NCI-H510A treated with DMSO at 0.1 percent for 48 hours (cell line): ENCODE results near the gene ABL1.

Source experiments
- DNase-seq: peaks from one replicate; lab custom pipeline; 2025; lab: John Stamatoyannopoulos, UW

ABL1 gene

DNA sequence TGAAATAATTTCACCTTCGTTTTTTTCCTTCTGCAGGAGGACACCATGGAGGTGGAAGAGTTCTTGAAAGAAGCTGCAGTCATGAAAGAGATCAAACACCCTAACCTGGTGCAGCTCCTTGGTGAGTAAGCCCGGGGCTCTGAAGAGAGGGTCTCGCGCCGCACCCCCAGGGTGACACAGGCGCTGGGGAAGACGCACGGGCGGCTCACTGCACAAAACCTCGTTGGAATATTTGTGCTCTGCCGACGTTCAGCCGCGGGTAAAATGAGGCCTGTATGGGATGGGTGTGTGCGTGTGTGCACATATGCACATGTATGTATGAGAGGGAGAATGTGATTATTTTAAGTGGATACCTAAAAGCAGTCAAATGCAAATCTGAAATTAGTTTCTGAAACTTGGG lies 37.0 kb downstream of the ABL1 start:
- no peak for DNase-seq

DNA sequence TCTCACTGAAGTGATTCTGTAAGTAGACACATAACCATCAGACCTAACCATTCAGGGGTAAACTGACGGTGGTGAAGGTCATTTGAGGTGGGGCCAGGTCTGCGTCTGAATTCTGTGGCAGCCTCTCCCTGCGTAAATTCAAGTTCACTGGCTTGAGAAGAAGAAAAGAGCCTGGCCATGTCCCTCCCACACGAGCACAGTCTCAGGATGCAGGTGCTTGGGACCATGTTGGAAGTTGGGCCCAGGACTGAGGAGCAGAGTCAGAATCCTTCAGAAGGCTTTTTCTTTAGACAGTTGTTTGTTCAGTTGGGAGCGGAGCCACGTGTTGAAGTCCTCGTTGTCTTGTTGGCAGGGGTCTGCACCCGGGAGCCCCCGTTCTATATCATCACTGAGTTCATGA lies 37.5 kb downstream of the ABL1 start:
- DNase-seq = no peak

DNA sequence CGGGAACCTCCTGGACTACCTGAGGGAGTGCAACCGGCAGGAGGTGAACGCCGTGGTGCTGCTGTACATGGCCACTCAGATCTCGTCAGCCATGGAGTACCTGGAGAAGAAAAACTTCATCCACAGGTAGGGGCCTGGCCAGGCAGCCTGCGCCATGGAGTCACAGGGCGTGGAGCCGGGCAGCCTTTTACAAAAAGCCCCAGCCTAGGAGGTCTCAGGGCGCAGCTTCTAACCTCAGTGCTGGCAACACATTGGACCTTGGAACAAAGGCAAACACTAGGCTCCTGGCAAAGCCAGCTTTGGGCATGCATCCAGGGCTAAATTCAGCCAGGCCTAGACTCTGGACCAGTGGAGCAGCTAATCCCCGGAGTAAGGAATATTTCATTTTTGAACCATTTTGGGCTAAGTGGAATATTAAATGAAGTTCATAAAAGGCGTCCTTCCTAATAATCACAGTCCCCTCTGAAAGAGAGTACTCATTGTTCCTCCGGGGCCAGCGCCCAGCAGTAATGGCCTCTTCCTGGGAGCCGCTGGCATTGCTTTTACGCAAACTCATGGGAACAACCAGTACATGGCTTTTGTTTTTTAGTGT lies 38.0 kb downstream of the ABL1 start:
- no peak for DNase-seq

DNA sequence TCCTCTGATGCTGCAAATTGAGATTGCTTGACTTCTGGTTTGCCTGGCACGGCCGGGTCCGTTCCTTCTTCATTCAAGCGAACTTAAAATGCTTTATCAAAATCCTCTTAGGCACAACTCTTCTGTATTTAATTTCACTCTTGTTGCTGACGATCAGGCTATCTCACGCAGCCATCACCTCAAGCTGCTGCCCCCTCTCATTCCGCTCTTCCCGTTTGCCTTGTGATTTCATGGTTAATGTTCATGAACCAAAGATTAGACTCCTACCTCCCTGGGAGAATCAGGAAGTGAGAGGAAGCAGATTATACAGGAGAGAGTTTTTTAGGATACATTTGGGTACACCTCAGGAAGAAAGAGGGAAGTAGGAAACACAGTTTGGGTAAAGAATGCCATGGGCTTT lies 38.9 kb downstream of the ABL1 start:
- no peak for DNase-seq

DNA sequence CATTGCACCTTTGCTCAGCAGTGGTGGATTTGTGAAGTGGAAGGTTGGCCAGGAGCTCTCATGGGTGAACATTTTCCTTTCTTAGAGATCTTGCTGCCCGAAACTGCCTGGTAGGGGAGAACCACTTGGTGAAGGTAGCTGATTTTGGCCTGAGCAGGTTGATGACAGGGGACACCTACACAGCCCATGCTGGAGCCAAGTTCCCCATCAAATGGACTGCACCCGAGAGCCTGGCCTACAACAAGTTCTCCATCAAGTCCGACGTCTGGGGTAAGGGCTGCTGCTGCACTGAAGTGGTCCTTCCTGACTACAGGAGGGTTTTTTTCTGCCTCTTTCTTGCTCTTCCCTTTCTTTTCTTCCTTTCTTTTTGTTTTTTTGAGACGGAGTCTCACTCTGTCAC lies 39.7 kb downstream of the ABL1 start:
- DNase-seq = no peak

DNA sequence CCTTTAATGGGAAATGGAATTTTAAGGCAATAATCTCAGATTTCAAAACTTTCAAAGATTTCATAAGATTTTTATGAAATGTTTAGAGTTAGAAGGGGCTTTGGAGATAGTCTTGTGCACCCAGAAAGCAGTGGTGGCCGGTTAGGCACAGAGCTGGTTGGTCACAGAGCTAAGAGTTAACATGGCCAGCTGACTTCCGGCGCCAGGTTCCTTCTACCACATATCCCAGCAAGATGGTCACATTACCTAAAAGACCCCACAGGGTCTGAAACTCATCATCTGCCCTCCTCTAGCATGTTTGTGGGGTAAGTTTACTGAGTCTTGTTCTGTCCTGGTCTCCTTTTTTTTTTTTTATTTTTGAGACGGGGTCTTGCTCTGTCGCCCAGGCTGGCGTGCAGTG lies 42.2 kb downstream of the ABL1 start:
- DNase-seq = no peak

DNA sequence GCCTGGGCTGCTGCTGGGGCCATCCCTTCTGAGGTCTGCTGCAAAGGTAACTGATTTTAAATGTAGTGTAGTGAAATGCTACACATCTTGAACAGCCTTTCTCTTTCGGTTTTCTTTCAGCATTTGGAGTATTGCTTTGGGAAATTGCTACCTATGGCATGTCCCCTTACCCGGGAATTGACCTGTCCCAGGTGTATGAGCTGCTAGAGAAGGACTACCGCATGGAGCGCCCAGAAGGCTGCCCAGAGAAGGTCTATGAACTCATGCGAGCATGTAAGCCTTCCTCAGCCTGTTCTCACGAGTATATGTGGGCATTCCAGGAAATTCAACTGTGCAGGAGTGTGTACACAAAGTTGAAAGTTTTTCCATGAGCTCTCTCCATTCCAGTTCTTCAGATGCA lies 43.2 kb downstream of the ABL1 start:
- DNase-seq = no peak

DNA sequence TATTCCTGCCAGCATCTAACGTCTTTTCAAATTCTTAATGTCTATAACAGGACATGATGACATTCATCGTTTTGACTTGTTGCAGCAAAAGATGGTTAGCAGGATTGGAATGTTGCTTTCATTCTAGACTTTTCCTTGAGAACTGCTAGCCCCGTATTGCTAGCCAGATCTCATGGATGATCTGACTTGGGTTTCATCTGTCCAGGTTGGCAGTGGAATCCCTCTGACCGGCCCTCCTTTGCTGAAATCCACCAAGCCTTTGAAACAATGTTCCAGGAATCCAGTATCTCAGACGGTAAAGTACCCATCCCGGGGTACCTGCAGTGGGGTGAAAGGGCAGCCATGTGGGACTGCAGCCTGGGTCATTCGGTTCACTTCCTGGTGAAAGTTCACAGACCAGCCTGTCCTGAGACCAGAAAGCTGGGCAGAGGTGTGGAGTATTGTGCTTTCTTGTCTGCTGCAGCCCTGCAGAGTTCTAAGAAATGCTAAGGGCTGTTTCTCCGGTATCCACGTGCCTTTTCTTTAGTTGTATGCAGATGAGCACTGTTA lies 44.9 kb downstream of the ABL1 start:
- DNase-seq = no peak

DNA sequence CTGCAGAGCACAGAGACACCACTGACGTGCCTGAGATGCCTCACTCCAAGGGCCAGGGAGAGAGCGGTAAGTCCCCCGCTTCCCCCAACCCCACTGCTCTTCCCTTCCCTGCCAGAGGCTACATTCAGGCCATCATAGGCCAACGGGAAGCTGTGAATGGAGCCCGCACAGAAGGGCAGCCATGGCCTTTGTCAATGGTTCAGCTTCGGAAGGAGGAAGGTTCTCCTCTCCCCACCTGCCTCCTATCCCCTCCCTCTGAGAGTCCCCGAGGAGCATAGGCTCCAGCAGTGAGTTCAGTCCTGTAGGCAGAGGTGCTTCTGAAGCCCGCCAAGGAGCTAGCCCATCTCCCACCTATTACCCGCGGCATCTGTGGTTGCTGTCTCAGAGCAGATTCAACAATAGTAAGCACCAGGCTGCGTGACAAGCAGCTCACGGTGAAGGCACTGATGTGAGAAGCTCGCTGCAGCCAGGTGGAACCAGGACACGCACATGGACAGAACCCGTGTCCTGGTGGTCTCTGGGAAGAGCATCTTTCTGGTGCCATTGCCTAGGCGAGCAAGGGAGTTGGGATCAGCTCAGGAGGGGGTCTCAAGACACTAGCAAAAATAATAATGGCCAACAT lies 45.7 kb downstream of the ABL1 start:
- no peak for DNase-seq

DNA sequence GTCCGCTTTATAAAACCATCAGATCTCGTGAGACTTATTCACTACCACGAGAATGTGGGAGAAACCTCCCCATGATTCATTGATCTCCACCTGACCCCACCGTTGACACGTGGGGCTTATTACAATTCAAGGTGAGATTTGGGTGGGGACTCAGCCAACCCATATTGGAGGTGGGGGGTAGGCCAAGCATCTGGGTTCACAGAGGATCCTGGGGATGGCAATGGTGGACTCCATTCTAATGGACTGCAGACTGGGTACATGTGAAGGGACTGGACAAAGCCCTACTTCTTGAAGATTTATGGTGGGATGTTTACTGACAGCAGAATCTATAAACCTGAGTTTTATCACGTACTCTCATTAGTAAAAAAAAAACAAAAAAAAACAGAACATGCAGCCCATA lies 46.5 kb downstream of the ABL1 start:
- DNase-seq = no peak

DNA sequence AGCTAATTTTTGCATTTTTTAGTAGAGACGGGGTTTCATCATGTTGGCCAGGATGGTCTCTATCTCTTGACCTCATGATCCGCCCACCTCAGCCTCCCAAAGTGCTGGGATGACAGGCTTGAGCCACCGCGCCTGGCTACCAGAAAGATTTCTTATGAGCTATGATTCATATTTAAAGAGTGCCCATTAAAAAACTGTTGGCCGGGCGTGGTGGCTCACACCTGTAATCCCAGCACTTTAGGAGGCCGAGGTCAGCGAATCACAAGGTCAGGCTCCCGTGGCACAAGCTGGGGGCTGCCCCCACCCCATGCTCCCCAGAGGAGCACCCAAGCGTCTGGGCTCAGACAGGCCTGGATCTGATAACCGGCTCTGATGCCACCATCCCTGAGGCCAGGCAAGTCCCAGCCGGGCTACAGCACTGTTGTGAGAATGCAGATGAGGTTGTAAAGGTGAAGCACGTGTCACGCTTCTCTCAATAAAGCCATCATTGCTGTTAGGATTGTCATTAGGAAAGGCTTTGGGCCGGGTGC lies 47.7 kb downstream of the ABL1 start:
- no peak for DNase-seq

DNA sequence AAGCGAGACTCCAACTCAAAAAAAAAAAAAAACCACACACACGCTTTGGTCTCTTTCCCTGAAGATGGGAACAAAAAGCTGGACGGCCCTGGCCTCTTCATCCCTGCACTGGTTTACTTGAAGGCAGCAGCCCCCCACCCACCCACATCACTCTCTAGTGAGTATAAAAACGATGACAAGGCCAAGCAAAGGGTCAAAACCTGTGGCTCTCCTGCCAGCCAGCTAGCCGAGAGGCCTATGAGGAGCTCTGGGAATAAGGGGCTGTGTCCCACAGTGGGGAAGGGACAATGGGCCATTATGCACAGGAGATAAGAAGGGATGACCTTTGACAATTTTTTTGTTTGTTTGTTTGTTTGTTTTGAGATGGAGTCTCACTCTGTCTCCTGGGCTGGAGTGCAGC lies 48.4 kb downstream of the ABL1 start:
- no peak for DNase-seq

DNA sequence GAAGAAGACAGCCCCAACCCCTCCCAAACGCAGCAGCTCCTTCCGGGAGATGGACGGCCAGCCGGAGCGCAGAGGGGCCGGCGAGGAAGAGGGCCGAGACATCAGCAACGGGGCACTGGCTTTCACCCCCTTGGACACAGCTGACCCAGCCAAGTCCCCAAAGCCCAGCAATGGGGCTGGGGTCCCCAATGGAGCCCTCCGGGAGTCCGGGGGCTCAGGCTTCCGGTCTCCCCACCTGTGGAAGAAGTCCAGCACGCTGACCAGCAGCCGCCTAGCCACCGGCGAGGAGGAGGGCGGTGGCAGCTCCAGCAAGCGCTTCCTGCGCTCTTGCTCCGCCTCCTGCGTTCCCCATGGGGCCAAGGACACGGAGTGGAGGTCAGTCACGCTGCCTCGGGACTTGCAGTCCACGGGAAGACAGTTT lies 49.1 kb downstream of the ABL1 start:
- DNase-seq = no peak

DNA sequence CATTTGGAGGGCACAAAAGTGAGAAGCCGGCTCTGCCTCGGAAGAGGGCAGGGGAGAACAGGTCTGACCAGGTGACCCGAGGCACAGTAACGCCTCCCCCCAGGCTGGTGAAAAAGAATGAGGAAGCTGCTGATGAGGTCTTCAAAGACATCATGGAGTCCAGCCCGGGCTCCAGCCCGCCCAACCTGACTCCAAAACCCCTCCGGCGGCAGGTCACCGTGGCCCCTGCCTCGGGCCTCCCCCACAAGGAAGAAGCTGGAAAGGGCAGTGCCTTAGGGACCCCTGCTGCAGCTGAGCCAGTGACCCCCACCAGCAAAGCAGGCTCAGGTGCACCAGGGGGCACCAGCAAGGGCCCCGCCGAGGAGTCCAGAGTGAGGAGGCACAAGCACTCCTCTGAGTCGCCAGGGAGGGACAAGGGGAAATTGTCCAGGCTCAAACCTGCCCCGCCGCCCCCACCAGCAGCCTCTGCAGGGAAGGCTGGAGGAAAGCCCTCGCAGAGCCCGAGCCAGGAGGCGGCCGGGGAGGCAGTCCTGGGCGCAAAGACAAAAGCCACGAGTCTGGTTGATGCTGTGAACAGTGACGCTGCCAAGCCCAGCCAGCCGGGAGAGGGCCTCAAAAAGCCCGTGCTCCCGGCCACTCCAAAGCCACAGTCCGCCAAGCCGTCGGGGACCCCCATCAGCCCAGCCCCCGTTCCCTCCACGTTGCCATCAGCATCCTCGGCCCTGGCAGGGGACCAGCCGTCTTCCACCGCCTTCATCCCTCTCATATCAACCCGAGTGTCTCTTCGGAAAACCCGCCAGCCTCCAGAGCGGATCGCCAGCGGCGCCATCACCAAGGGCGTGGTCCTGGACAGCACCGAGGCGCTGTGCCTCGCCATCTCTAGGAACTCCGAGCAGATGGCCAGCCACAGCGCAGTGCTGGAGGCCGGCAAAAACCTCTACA lies 49.8 kb downstream of the ABL1 start:
- no peak for DNase-seq

DNA sequence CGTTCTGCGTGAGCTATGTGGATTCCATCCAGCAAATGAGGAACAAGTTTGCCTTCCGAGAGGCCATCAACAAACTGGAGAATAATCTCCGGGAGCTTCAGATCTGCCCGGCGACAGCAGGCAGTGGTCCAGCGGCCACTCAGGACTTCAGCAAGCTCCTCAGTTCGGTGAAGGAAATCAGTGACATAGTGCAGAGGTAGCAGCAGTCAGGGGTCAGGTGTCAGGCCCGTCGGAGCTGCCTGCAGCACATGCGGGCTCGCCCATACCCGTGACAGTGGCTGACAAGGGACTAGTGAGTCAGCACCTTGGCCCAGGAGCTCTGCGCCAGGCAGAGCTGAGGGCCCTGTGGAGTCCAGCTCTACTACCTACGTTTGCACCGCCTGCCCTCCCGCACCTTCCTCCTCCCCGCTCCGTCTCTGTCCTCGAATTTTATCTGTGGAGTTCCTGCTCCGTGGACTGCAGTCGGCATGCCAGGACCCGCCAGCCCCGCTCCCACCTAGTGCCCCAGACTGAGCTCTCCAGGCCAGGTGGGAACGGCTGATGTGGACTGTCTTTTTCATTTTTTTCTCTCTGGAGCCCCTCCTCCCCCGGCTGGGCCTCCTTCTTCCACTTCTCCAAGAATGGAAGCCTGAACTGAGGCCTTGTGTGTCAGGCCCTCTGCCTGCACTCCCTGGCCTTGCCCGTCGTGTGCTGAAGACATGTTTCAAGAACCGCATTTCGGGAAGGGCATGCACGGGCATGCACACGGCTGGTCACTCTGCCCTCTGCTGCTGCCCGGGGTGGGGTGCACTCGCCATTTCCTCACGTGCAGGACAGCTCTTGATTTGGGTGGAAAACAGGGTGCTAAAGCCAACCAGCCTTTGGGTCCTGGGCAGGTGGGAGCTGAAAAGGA lies 50.7 kb downstream of the ABL1 start:
- no peak for DNase-seq

DNA sequence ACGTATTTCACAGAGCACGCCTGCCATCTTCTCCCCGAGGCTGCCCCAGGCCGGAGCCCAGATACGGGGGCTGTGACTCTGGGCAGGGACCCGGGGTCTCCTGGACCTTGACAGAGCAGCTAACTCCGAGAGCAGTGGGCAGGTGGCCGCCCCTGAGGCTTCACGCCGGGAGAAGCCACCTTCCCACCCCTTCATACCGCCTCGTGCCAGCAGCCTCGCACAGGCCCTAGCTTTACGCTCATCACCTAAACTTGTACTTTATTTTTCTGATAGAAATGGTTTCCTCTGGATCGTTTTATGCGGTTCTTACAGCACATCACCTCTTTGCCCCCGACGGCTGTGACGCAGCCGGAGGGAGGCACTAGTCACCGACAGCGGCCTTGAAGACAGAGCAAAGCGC lies 51.9 kb downstream of the ABL1 start:
- no peak for DNase-seq

DNA sequence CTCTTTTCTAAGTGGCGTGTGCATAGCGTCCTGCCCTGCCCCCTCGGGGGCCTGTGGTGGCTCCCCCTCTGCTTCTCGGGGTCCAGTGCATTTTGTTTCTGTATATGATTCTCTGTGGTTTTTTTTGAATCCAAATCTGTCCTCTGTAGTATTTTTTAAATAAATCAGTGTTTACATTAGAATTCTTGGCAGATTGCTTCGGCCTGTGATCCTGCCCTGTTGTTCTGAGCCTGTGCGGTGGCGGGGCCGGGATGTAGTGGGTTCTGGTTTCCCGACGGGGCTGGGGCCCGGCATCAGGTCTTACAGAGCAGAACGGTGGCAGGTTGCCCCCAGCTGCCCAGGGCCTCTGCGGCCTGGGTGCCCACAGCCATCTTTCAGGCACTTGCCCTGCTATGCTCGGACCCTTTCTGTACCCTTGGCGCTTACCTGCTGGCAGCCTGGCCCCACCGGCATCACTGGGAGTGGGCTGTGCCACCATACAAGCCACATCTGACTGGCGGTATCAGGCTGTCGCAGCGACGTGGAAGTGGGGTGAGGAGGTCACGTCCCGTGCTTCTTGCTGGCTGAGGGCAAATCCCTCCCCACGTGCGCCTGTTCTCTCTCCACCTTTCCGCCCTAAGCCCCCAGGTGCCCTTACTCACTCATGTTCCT lies 52.6 kb downstream of the ABL1 start:
- no peak for DNase-seq

DNA sequence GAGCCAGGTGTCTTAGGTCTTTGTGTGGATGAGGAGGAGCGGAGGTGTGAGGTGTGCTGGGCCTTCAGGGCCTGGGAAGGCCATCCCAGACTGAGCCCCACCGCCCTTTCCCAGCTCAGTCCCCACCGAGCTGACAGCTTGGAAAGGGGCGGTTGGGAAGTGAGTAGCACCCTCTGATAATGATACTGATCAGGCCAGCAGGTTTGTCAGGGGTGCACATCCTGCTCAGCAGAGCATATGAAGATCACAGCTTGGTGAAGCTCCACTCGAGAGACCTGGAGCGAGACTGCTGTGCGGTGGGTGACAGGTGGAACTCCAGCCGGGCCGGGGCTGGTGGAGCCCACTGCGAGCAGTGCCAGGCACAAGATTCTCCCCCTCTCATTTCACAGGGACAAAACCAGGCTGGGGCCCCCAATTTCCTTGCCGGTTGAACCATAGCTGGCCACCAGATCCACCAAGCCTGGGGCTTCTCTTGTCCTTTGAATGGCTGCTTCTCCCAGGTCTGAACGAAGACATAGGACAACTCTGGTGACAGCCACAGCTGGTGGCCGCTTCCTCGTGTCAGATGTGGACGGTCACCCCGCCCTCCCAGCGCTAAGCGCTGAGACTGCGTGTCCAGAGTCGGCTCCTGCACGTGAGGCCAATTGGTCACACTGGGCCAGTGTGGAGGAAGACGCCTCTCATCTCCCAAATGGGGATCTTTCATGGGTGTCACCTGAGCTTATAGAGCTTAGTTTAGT lies 53.3 kb downstream of the ABL1 start:
- no peak for DNase-seq

DNA sequence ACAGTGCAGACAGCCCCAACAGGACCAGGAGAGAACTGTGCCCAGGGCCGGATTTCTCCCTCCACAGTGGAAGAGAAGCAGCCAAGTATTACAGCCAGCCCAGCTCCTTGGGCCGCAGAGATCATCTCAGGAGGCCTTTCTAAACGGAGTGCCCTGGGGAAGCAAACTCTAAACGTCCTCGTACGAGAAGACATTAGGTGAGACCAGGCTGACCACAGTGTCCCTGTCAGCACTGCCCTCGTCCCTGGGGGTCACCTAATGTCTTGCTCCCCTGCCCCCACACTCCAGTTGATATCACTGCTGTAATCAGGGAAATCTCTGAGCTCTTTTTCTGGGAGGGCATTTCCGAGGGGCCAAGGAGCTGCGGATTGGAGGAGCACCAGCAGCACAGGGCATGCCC lies 55.1 kb downstream of the ABL1 start:
- DNase-seq = no peak
